B cell (primary cell): ENCODE data around the gene ISM1. TPM values are rescaled to one million over a fixed set of nuclear protein-coding genes. Genes with fewer than 3 reads are reported as not detected.

Experiments
- ATAC-seq: fragments of 200-7000 bp; cut with Tn5 transposase; one replicate; pipeline ENCODE4 v1.10.0; 2021; ENCODE audit warnings: low read depth, mild to moderate bottlenecking, moderate number of reproducible peaks, moderate library complexity
- CTCF ChIA-PET: fragments of 350-600 bp; sonication (Branson Sonifier 250); formaldehyde crosslinking; loops from one replicate; lab custom pipeline; 2021; ENCODE audit warnings: antibody characterized with exemption, inconsistent platforms; lab: Charles Lee
- POLR2A ChIA-PET: fragments of 350-600 bp; sonication (Branson Sonifier 250); formaldehyde crosslinking; loops from one replicate; lab custom pipeline; 2021; ENCODE audit warnings: antibody characterized with exemption; lab: Charles Lee
- DNase-seq: peaks from one replicate; pipeline ENCODE4 v3.0.0; 2013
- H2AFZ ChIP-seq: 2 replicates; pipeline ENCODE4 v1.6.1; 2012; ENCODE audit warnings: mild to moderate bottlenecking, low read depth, low read length; ENCODE audit not compliant: insufficient read depth, poor library complexity, severe bottlenecking
- H3K27ac ChIP-seq, 2 donors: 1 replicate in 1 of 2; 2 replicates in 1 of 2; pipeline ENCODE4 v1.5.1; 2012 to 2013; ENCODE audit warnings: low read length in 2 of 2, mild to moderate bottlenecking in 2 of 2, moderate library complexity in 1 of 2
- H3K27me3 ChIP-seq, 4 experiments: fragments of 200-600 bp in 1 of 4; sonication (generic) in 1 of 4; replicated peaks in 1 of 4; 1 replicate in 2 of 4; 2 replicates in 2 of 4; pipeline versions ENCODE4 v1.6.1 to v1.7.0; 2013 to 2016; ENCODE audit warnings: low read length in 3 of 4, mild to moderate bottlenecking in 2 of 4, mixed read lengths in 1 of 4, moderate library complexity in 1 of 4; ENCODE audit not compliant: insufficient read depth in 4 of 4, control insufficient read depth in 3 of 4; ENCODE audit errors: control extremely low read depth in 1 of 4
- H3K36me3 ChIP-seq, 2 experiments: replicated peaks in 1 of 2; 1 replicate in 1 of 2; 2 replicates in 1 of 2; pipeline versions ENCODE4 v1.6.1 to v1.7.1; 2013; ENCODE audit warnings: low read length in 1 of 2; ENCODE audit not compliant: insufficient read depth in 2 of 2, control insufficient read depth in 1 of 2; ENCODE audit errors: control extremely low read depth in 1 of 2, extremely low read depth in 1 of 2
- H3K4me1 ChIP-seq, 2 donors: fragments of 200-600 bp in 1 of 2; sonication (generic) in 1 of 2; 1 replicate in 1 of 2; 2 replicates in 1 of 2; pipeline versions ENCODE4 v1.5.1 to v1.6.1; 2013 to 2017; ENCODE audit warnings: low read length in 2 of 2; ENCODE audit not compliant: control insufficient read depth in 2 of 2, insufficient read depth in 2 of 2
- H3K4me2 ChIP-seq: replicated peaks from 2 replicates; pipeline ENCODE3; 2012; ENCODE audit warnings: mild to moderate bottlenecking, low read depth, low read length; ENCODE audit not compliant: poor library complexity, severe bottlenecking
- H3K4me3 ChIP-seq, 5 experiments: fragments of 200-600 bp in 1 of 5; sonication (generic) in 1 of 5; 1 replicate in 3 of 5; 2 replicates in 2 of 5; pipeline versions ENCODE4 v1.5.1 to v1.7.0; 2011 to 2016; ENCODE audit warnings: low read length in 4 of 5, mild to moderate bottlenecking in 4 of 5, low read depth in 2 of 5, control low read depth in 1 of 5, moderate library complexity in 1 of 5; ENCODE audit not compliant: insufficient read depth in 1 of 5; ENCODE audit errors: control extremely low read depth in 1 of 5, extremely low read depth in 1 of 5
- H3K79me2 ChIP-seq: fragments of 200-600 bp; sonication (generic); one replicate; pipeline ENCODE4 v1.6.0; 2016; ENCODE audit warnings: low read length; ENCODE audit not compliant: control insufficient read depth, insufficient read depth
- H3K9ac ChIP-seq: fragments of 200-600 bp; sonication (generic); 2 replicates; pipeline ENCODE4 v1.6.1; 2017; ENCODE audit warnings: mild to moderate bottlenecking, low read length, moderate library complexity
- H3K9me3 ChIP-seq, 3 donors: one replicate each; pipeline versions ENCODE4 v1.6.1 to v1.7.1; 2013; ENCODE audit warnings: low read length in 2 of 3; ENCODE audit not compliant: control insufficient read depth in 2 of 3, insufficient read depth in 1 of 3; ENCODE audit errors: control extremely low read depth in 1 of 3
- H4K20me1 ChIP-seq: 2 replicates; pipeline ENCODE4 v1.6.0; 2012; ENCODE audit warnings: mild to moderate bottlenecking, low read length; ENCODE audit not compliant: insufficient read depth, control insufficient read depth, poor library complexity, severe bottlenecking
- H3K27ac Mint-ChIP-seq: one replicate; pipeline ENCODE4 v1.8.0; 2021; ENCODE audit warnings: mixed read lengths
- H3K27me3 Mint-ChIP-seq: one replicate; pipeline ENCODE4 v1.8.0; 2021; ENCODE audit warnings: mixed read lengths
- H3K4me1 Mint-ChIP-seq: one replicate; pipeline ENCODE4 v1.8.0; 2021; ENCODE audit warnings: mixed read lengths
- H3K4me3 Mint-ChIP-seq: one replicate; pipeline ENCODE4 v1.8.0; 2021; ENCODE audit warnings: mixed read lengths
- H3K9me3 Mint-ChIP-seq: one replicate; pipeline ENCODE4 v1.8.0; 2022; ENCODE audit warnings: mixed read lengths; ENCODE audit not compliant: insufficient read depth
- EZH2 ChIP-seq: IDR thresholded peaks from 2 replicates; pipeline ENCODE4 v1.6.1; 2012; ENCODE audit warnings: borderline replicate concordance, low read depth, mild to moderate bottlenecking, moderate library complexity, low read length; ENCODE audit not compliant: insufficient read depth, poor library complexity, severe bottlenecking
- WGBS: methylation state at CpG from one replicate; pipeline ENCODE4 v1.1.5; 2013; ENCODE audit warnings: missing lambda C conversion rate; ENCODE audit not compliant: insufficient coverage; 5-methylcytosine and 5-hydroxymethylcytosine counted together
- intact Hi-C: fragments of 100-400 bp; cut with micrococcal nuclease; formaldehyde crosslinking; loops from one replicate; pipeline ENCODE4 v1.10.0; 2022
- polyA plus RNA-seq: library from polyadenylated mRNA; depleted of rRNA; stranded (reverse); fragments of >200 nt; gene quantifications from 2 replicates; pipeline ENCODE4 v1.2.3, GENCODE V29; 2012
- total RNA-seq, 2 donors: library from RNA; stranded (reverse); fragments of 120-200 nt in 1 of 2; gene quantifications; 1 replicate in 1 of 2; 2 replicates in 1 of 2; pipeline versions ENCODE4 v1.2.3 to v1.2.4, GENCODE V29; 2013 to 2022
- TF ChIP-seq, protein P1 (sequence below): fragments of 200-600 bp; IDR thresholded peaks from one replicate; pipeline ENCODE4 v1.8.0; 2022; ENCODE audit warnings: antibody characterized with exemption, mild to moderate bottlenecking

The ISM1 gene
- total and polyA plus RNA-seq, 2 donors (not counting 1 experiment from before 2014, with no cell fraction given) = not detected

DNA sequence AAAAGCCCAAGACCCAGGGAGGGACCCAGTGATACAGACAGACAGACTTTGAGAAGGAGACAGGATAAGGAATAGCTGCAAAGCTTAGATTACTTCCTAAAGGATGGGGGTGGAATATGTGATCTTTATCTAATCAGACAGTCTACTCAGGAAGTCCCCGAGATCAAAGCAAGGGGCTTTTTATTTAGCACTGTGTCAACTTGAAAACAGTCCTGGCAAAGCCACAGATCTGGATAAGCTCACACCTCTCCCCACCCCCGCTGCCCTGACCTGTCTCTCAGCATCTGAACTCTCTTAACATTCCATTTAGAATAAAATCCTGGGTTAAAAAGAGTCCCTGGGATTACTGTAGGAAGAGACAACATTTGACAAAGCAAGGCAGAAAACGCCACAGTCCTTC, 101.5 kb downstream of the ISM1 start:
- H2AFZ ChIP-seq = no peak overlapping the region
- DNase-seq (no peak), ATAC-seq (no peak)
- H3K27me3 ChIP-seq = peaks cover 0 to 3% (median 2%) of the 10 kb centered on the region in 4 experiments
- H3K4me1 ChIP-seq = no peaks in the 10 kb centered on the region
- intact Hi-C loops = loop anchor here (10.0 kb wide), 1 partner anchor 452 kb away; no protein-coding TSS in a partner anchor
- no peaks in the 10 kb centered on the region for H3K36me3 ChIP-seq
- H3K79me2 ChIP-seq = no peaks in the 10 kb centered on the region
- H3K4me2 ChIP-seq = no peak overlapping the region
- H3K4me3 ChIP-seq = no peak overlapping the region
- no peaks in the 10 kb centered on the region for H4K20me1 ChIP-seq
- TF ChIP-seq EZH2 = no peak
- TF ChIP-seq, protein P1, sequence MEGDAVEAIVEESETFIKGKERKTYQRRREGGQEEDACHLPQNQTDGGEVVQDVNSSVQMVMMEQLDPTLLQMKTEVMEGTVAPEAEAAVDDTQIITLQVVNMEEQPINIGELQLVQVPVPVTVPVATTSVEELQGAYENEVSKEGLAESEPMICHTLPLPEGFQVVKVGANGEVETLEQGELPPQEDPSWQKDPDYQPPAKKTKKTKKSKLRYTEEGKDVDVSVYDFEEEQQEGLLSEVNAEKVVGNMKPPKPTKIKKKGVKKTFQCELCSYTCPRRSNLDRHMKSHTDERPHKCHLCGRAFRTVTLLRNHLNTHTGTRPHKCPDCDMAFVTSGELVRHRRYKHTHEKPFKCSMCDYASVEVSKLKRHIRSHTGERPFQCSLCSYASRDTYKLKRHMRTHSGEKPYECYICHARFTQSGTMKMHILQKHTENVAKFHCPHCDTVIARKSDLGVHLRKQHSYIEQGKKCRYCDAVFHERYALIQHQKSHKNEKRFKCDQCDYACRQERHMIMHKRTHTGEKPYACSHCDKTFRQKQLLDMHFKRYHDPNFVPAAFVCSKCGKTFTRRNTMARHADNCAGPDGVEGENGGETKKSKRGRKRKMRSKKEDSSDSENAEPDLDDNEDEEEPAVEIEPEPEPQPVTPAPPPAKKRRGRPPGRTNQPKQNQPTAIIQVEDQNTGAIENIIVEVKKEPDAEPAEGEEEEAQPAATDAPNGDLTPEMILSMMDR = no peak
- Mint-ChIP-seq H3K27me3 (peaks cover 21% of the 10 kb centered on the region), H3K27ac (no peak overlapping the region), H3K4me1 (no peaks in the 10 kb centered on the region), H3K9me3 (peaks cover 4% of the 10 kb centered on the region), H3K4me3 (no peak overlapping the region)
- H3K9me3 ChIP-seq = no peaks in the 10 kb centered on the region
- ChIA-PET POLR2A (no interaction called here), CTCF (no interaction called here)
- WGBS = 6% methylated on average over 2 of the region's 3 CpGs
- H3K9ac ChIP-seq = no peak overlapping the region
- no peak overlapping the region for H3K27ac ChIP-seq

DNA sequence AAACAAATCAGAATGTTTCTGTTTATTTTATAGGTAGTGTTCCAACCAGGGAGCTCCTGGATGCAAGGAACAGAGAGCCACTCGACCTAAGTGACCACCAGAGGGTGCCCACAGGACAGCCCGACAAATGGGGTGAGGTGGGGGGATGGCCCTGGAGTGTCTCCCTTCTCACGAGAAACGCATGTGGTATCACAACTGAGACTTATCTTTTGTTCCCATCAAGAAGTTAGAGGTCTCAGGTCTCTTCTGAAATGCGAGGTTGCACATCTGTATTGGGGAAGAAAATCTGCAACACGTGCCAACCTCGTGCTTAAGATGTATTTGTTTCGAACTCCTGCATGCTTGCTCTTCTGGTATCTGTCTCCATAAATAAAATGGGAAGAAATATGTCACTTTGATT, 104.0 kb downstream of the ISM1 start:
- no peak for DNase-seq
- no peaks in the 10 kb centered on the region for H3K79me2 ChIP-seq
- CTCF ChIA-PET = no interaction called here
- H2AFZ ChIP-seq = no peak overlapping the region
- intact Hi-C loops = loop anchor here (10.0 kb wide), 1 partner anchor 450 kb away; no protein-coding TSS in a partner anchor
- ATAC-seq = no peak
- WGBS = 14% methylated on average over 2 of the region's 8 CpGs
- H4K20me1 ChIP-seq = no peaks in the 10 kb centered on the region
- no peak overlapping the region for H3K9ac ChIP-seq
- H3K4me3 ChIP-seq = no peak overlapping the region
- H3K4me1 ChIP-seq = no peaks in the 10 kb centered on the region
- no peak overlapping the region for H3K4me2 ChIP-seq
- no peak for TF ChIP-seq EZH2
- Mint-ChIP-seq H3K4me1 (no peaks in the 10 kb centered on the region), H3K9me3 (no peaks in the 10 kb centered on the region), H3K4me3 (no peak overlapping the region), H3K27ac (no peak overlapping the region), H3K27me3 (peaks cover 17% of the 10 kb centered on the region)
- no peaks in the 10 kb centered on the region for H3K9me3 ChIP-seq
- no peaks in the 10 kb centered on the region for H3K36me3 ChIP-seq
- no peak overlapping the region for H3K27ac ChIP-seq
- POLR2A ChIA-PET = no interaction called here
- peaks cover 0 to 3% (median 2%) of the 10 kb centered on the region in 4 experiments for H3K27me3 ChIP-seq
